ENCODE data around the gene DLG5.

DLG5 gene

DNA sequence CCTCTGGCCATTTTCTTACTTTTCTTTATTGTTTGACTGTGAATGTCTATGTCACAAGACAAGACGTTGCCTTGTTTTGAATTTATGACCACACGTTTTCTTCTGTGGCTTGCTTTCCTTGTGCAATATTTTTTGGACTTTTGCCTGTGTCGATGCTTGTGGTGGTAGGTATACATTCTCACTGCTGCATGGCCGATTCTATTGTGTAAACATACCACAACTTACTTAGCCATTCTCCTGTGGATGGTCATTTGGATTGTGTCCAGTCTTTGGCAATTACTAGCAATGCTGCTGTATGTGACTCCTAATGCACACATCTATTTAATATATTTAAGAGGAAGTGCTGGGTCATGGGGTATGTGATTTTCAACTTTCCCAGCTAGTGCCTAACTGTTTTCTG, 18.0 kb upstream of the DLG5 start:
- DNase-seq (ENCODE audit: low read depth in 4 of 4, low spot score in 1 of 4): no peak

DNA sequence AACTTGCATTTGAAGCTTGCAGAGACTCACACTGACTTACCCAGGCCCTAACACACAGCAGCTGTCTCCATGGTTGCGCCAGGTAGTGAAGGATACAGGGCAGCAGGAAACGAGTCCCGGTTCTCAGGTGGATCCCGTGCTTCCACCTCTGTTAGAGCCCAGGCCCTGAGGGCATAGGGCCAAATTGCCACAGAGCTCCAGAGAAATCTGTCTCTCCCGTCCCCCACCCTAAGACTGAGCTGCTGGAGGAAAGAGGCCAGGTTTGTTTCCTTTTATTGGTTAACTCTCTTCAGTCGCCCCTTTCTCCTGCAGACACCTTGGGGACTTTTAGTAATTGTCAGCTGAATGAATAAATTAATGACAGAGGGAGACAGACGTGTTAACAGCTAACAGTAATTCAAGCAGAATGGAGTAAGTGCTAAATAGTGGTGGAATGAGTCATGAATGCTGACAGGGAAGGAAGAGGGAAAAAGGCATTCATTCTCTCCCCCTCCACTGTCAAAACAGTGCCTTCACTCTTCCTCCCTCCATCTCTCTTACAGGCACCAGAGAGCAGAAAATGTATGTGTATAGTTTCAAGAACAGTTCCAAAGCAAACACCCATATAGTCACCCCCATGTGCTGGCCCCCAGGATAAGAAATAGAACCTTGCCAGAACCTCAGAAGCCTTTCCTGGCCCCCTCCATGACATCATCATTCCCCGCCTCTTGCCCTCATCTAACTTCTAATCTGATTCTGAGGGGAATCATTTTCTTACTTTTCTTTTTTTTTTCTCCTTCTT, 16.8 kb upstream of the DLG5 start:
- DNase-seq (ENCODE audit: low read depth in 4 of 4, low spot score in 1 of 4): no peak

DNA sequence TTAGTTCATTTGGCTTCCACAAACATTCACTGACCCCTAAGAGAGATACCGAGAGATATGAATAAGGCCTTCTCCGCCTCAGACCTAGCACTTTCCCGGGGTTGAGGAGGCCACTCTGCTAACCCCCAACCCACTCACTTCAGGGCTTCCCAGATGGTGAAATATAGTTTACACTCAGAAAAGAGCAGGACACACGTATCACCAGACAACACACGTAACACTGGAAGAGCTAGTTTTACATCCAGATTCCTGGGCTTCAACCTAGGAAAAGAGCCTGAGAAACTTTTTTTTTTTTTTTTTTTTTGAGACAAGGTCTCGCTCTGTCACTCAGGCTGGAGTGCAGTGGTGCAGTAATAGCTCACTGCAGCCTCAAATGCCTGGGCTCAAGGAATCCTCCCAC, 15.2 kb upstream of the DLG5 start:
- DNase-seq (ENCODE audit: low read depth in 4 of 4, low spot score in 1 of 4): no peak

DNA sequence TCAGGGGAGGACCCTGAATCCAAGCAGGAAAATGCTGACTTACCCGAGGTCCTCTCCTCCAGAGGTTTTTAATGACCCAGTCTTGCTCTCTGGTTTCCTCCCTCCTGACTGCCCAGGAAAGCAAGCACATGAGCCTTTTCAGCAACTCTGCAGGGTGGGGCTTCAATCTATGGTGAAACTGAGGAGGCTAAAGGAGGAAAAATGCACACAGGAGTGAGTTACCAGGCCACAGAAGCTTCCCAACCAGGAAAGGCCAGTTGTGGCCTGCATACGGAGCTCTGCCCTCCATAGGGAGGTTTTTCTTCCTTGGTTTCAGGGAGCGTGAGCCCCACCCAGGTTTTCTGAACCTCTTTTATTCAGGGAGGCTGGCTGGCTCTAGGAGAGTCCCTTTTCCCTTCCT, 14.1 kb upstream of the DLG5 start:
- no peak for DNase-seq (ENCODE audit: low read depth in 4 of 4, low spot score in 1 of 4)

DNA sequence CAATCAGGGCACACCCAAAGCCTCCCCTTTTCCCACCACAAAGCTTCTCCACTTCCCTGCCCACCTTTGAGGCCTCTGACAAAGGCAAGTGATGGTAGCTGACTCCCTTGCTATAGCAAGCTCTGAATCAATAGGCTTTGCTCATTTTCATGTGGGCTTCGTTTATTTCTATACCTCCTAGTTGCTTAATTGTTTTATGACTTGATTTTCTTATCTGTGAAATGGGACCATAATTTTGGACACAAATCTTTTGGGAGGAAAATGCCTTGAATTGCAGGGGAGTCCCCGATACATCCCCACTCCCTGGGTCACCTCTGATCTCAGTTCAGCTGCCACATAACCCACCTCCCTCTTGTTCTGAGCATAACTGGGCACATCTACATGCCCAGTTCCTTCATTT, 13.7 kb upstream of the DLG5 start:
- no peak for DNase-seq (ENCODE audit: low read depth in 4 of 4, low spot score in 1 of 4)

DNA sequence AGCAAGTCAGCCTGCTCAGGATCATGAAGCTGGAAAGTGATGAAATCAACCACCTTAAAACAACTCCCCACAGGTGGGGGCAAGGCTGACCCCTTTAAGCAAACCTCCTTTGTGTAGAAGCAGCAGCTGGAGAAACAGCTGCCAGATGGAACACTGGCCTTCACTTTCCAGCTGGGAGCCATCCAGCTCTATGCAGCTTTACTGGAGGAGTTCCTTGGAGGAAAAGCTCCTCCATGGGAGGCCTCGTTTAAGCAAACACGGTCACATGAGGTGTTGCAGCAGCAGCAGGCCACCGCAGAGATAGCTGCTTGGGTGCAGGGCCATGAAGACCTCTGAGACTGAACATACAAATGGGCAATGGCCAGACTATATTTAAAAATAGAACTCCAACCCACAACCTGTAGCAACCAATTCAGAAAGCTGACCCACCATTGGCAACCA, 13.0 kb upstream of the DLG5 start:
- DNase-seq (ENCODE audit: low read depth in 4 of 4, low spot score in 1 of 4): no peak

DNA sequence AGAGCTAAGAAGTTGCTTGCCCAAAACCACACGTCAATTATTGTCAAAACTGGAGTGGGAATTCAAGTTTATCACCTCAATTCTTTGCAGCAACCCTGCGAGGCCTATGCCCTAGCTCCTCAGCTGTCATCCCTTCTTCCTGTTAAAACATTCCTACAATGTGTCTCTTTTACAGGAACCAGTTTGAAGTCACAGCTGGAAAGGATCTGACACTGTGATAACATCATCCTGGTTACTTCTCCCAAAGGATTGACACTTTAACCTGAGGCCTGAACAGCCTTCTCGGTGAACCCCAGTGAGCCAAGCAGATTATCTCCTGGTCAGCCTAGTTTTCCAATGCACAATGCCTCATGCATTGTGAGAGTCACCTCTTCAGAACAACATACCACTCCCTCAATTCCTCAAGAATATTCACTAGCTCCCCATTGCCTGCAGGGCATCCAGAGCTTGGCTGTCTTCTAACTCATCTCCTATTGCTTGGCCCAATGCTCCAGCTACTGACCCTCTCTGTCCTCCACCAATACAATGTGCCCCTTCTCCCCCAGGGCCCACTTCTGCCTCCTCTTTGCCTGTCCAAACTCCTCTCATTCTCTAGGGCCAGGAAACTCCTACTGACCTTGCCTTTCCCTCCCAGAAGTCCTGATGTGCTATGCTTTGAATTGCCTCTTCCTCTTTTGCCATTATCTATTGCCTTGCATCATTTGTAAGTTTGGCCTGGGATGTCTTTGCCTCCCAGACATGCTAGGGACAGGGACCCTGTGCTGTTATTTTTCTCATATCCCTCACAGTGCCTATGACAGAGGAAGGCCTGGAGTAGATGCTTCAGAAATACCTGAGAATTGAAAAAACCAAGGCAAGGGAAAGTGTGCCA, 10.4 kb upstream of the DLG5 start:
- no peak for DNase-seq (ENCODE audit: low read depth in 4 of 4, low spot score in 1 of 4)

DNA sequence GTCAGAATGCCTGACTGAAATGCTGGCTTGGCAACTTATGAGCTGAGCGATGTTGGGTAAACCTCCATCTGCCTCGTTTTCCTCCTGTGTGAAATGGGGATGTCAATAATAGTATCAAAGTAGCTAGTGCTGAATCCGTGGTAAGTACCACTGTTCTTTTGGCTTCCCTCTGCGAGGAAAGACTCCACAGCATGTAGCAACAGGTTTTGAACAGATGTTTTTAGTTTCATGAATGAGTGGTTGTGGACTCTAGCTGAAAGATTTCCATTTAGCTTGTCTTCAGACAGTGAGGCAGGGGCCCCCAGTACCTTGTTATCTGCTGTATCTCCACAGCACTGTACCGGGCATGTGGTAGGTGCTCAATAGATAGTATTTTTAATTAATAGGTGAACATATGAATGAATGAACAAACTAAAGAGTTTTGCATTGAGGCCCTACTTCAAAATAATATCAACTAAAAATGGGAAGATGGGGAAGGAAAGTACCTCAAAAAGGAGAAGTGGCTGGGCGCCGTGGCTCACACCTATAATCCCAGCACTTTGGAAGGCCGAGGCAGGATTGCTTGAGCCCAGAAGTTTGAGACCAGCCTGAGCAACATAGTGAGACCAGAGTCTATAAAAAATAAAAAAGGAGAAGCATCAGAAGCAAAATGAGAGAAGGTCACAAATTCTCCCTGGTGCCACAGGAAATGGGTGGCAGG, 5.6 kb upstream of the DLG5 start:
- no peak for DNase-seq (ENCODE audit: low read depth in 4 of 4, low spot score in 1 of 4)

DNA sequence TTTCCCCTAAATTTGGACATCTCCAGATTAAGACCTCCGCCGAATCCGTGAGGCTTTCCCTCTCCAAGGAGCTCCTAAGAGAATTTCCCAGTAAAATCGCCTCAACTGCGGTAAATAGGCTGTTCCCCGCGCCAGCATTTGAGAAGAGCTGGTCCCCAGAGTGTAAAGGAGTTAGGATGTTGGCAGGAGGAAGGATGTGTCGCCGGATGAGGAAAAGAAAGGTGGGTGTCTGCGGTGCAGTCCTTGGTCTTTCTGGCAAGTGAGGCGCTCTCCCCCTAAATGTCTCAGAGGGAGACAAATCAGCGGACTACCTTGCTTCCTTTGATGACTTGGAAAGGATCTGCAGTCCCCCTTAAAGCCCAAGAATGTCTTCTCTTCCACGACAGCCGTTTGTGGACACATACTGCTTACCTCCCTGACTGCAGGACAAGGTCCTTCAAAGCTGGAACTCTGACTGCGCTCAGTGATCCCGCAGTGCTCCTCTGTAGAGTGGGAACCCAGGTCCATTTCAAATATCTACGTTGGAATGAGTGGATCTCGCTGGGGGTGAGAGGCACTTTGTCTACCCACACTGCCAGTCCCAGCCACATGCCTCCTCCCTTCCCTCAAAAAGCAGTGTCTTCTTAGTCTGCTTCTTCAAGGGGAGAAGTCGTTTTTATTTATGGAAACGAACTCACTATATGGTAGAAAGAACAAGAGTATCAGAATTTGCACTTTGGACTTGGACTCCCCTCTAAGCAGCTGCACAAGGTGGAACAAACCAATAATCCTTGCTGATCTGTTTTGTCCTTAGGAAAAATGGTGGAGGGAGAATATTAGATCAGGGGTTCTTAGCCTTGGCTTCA, 1.1 kb upstream of the DLG5 start:
- no peak for DNase-seq (ENCODE audit: low read depth in 4 of 4, low spot score in 1 of 4)

DNA sequence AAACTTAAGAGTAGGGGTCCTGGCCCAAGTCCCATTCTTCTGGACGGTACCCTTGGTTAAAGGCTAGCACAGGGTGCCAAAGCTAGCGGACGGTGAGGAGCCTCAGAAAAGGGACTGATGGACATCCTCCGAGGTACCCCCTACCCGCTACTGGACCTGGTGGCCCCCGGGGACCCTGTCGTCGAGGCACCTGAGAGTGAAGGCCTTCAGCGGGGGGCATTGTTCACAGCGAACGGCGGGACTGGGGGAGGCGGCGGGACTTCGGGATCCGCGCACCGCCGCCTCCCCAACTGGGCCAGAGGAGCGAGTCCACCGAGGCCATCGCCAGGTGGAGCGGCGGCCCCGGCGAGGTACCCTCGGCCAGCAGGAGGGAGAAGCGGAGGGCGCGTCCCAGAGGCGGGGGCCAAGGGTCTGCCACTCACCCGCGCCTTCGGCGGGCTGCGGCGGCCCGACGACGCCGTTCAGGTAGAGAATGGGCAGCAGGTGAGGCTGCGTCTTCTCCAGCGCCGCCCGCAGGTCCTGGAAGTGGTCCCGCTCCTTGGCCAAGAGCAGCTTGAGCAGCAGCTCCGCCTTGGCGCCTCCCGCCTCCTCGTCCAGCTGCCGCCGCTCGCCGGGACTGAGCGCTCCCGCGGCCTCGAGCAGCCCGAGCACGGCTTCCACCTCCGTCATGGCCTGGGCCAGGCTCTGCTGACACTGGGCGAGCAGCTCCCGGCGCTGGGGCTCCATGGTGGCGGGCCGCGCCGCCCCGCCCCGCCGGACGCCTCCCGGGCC, 575 bp downstream of the DLG5 start:
- DNase-seq (ENCODE audit: low read depth in 4 of 4, low spot score in 1 of 4): no peak

DNA sequence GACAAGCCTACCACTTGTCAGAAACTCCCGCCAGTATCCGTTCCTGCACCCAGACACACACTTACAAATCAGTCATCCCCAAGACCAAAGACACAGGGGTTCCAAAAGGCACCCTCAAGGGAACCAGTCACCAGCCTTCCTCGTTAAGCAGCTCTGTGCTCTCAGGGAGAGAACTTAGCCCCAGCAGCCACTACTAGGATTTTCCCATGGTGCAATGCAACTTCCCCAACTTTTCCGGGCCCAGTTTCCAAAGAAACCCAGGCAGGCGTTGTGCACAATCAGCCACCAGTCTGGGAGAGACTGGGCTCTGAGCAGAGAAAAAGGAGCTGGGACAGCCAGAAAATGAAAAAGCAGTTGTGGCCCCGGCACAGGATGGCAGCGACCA, 1.2 kb downstream of the DLG5 start:
- DNase-seq (ENCODE audit: low read depth in 4 of 4, low spot score in 1 of 4): no peak

DNA sequence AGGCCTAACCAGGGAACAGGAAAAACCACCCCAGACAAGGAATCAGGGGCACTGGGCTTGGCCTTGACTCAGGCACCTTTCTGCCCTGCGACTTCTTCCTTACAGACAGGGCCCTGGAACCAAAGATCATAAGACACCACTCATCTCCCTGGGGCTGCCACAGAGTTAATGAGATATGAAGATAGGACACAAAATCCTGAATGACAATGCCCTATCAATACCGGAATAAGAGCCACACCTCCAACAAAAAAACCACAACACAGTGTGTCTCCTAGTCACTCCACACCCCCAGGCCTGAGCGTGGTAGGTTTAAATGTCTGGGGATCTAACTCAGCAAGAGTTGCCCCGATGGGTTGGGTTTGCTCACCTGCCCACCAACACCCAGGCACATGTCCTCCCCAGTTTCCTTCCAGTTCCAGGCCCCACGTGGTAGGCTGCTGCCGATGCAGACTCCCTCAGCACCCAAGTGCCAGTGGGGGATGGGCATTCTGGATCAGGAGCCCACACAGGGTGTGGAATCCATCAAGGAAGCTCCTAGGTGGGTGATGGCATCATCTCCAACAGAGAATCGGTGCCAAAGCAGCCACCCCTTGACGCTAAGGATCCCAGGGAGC, 3.9 kb downstream of the DLG5 start:
- DNase-seq (ENCODE audit: low read depth in 4 of 4, low spot score in 1 of 4): no peak

DNA sequence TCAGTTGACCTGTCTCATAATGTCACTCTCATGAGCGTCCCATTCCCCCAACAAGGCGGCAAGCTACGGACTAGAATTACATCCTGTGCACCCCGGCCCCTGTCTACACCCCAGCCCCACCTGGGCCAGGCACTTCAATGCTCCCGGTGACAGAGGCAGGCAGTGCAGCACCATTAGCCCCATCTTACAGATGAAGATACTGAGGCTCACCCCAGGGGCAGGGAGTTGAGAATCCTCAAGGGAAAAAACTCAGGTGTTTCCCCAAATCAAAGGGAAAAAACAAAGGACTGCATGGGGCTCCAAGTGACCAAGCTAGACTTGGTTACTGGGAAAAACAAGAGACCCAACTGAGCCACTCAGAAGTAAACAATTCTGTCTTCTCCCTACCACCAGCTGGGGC, 4.5 kb downstream of the DLG5 start:
- no peak for DNase-seq (ENCODE audit: low read depth in 4 of 4, low spot score in 1 of 4)

DNA sequence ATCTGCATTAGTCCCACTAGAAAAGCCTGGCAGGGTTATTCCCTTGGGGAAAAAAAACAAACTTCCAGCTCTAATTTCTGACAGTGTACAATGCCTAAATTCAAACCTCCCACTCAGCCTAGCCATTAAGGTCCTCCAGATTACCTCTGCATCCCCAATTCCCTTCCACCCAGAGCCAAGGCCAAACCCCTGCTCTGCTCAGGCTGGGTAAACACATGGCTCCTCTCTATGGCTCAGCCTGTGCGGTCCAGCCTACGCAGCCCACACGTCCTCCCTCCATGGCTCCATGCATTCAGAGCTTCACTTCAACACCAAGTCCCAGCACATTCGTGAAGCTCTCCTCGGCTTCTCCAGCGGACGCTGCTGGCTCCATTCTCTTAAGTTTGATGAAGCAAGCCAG, 5.2 kb downstream of the DLG5 start:
- DNase-seq (ENCODE audit: low read depth in 4 of 4, low spot score in 1 of 4): no peak

DNA sequence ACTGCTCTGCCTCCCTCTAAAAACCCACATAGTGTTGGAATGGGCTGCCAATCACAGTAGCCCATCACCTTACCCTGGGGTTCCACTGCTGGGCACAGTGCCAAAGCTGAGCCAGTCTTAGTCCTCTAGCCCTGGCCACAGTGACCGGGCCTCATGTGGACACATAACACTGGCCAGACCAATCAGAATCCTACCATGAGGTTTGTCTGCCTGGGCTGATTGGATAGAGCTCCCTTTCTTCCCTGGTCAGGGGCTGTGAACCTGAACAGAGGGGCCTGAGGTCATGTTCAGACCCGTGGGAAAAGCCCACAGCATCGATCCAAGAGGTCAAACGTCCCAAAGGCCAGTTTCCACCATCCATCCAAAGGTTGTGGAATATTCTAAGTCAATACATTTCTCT, 6.1 kb downstream of the DLG5 start:
- no peak for DNase-seq (ENCODE audit: low read depth in 4 of 4, low spot score in 1 of 4)

DNA sequence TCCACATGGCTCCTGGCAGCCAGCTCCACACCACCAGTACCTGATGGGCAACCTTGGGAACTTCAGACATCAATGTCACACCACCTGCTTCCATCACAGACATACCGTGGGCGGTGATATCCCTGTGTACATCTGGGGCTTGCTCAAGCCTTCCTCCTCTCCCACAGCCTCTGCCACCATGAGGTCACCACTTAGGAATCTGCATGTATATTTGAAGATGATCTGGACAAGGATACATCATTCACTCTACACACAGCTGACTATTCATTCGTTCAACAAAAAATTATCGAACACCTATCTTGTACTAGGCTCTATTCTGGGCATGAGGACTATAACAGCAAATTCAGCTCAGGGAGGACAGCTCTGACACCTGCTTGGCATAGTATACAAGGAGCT, 6.8 kb downstream of the DLG5 start:
- DNase-seq (ENCODE audit: low read depth in 4 of 4, low spot score in 1 of 4): no peak

DNA sequence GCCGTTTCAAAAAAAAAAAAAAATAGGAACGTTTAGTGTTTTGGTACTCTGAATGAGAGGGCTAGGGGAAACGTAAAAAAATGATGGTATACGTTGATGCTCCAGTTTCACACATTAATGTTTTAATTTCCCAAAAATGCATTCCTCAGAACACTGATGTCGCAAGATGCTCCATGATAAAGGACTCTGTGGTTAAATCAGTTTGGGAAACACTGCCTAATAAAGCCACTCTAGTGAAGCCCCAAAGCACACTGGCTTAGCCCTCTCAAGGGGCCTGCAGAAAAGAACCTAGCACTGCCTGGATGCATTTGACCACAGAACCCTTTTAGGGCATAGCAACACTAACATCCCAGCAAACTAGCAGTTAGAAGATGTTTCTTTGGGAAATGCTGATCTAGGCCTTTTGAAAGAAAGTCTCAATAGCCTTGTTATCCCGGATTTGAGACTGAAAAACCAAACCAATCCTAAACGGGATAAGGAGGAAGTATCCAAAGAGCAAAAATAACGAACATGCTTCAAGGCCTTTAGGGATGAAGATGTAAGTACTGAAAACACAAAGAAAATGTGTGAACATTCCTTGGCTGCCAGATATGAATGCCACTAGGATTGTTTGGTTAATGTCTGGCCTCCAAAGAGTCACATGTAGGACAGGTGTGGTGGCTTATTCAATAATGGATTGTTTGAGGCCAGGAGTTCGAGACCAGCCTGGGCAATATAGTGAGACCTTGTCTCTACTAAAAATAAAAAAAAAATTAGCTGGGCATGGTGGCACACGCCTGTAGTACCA, 11.0 kb downstream of the DLG5 start:
- no peak for DNase-seq (ENCODE audit: low read depth in 4 of 4, low spot score in 1 of 4)

DNA sequence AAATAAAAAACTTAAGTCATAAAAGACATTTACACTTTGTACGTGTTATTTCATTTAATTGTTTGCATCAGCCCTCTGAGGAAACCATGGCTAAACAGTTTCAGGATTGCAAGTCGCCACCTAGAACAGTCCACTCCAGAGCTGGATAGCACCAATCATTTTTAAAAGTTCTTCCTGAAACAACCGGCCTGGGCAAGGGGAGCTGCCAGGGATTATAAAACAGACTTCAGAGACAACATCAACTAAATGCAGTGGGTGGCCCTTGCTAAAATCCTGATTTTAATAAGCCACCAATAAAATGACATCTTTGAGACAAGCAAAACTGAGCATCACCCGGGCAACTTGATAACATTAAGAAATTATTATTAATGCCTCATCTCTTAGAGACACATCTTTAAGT, 13.5 kb downstream of the DLG5 start:
- DNase-seq (ENCODE audit: low read depth in 4 of 4, low spot score in 1 of 4): no peak

DNA sequence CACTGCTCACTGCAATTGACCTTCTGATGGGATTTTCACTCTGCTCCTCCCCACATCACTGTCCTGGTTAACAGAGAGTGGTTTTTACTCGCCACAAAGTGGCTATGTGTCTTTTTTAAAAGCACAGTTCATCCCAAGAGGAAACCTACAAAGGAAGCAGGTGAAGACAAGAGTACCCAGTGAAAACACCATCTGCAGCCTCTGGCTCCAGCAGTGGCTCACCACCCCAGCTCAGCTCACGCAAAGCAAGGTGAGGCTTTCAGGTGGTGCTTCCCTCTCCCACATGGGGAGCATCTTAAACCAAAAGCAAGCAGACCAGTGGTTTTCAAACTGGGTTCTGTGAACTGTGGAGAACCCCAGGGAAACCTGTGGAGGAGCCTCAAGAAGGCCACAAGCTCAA, 14.0 kb downstream of the DLG5 start:
- DNase-seq (ENCODE audit: low read depth in 4 of 4, low spot score in 1 of 4): no peak

All from stimulated activated CD4-positive, alpha-beta T cell treated with anti-CD3 and anti-CD28 coated beads, Interleukin-1b, Interleukin-23, amount 100 ng/mL, for 24 hours (primary cell).